HCT116 (cell line): ENCODE results near the gene TRIM24. TPM values are rescaled to one million over a fixed set of nuclear protein-coding genes. Genes with fewer than 3 reads are reported as not detected.

Experiments
- ATAC-seq: fragments of 200-7000 bp; cut with Tn5 transposase; 2 replicates; pipeline ENCODE4 v1.9.1; 2020; ENCODE audit warnings: mild to moderate bottlenecking, moderate library complexity
- BruUV-seq: library from RNA; stranded (reverse); fragments of 400-500 nt; replicated peaks from 2 replicates; lab custom pipeline; 2021; lab: Mats Ljungman, UMichigan
- CTCF ChIA-PET: fragments of 300-600 bp; sonication (Branson Sonifier 250); formaldehyde crosslinking; loops from one replicate; lab custom pipeline; 2021; ENCODE audit warnings: antibody characterized with exemption; lab: Charles Lee
- POLR2A ChIA-PET: fragments of 300-600, 350-600 bp; sonication (Branson Sonifier 250); formaldehyde crosslinking; loops from one replicate; lab custom pipeline; 2021; ENCODE audit warnings: antibody characterized with exemption; lab: Charles Lee
- RAD21 ChIA-PET, 2 experiments: fragments of 300-600 bp; sonication (Branson Sonifier 250); formaldehyde crosslinking; loops; one replicate each; lab custom pipeline; 2023; ENCODE audit warnings: low total read pairs in 2 of 2; ENCODE audit not compliant: uncharacterized antibody in 2 of 2, unreplicated experiment in 2 of 2, low non-redundant PET in 1 of 2; lab: Charles Lee
- DNase-seq: peaks from one replicate; pipeline ENCODE4 v3.0.0-alpha.2; 2010; ENCODE audit warnings: low read depth, low spot score
- H2AFZ ChIP-seq: fragments of 200-600 bp; shearing (Covaris generic), sonication (generic); 2 replicates; pipeline ENCODE4 v1.6.1; 2017; ENCODE audit warnings: low read depth, mixed run types, mixed read lengths, antibody characterized with exemption, low read length; ENCODE audit not compliant: poor library complexity, severe bottlenecking
- H3K27ac ChIP-seq: 2 replicates; pipeline ENCODE4 v1.5.1; 2012; ENCODE audit warnings: low read depth, low read length
- H3K27me3 ChIP-seq: fragments of 200-600 bp; sonication (generic); 2 replicates; pipeline ENCODE4 v1.6.1; 2016; ENCODE audit warnings: mixed run types, low read length, mixed read lengths; ENCODE audit not compliant: insufficient read depth
- H3K36me3 ChIP-seq, 2 experiments: fragments of 200-500 bp in 1 of 2; fragments of 200-600 bp in 1 of 2; sonication (Bioruptor generic) in 1 of 2; sonication (generic) in 1 of 2; 2 replicates each; pipeline versions ENCODE4 v1.5.1 to v1.6.1; 2014 to 2016; ENCODE audit warnings: low read length in 2 of 2, inconsistent platforms in 1 of 2, mixed read lengths in 1 of 2, mixed run types in 1 of 2; ENCODE audit not compliant: insufficient read depth in 2 of 2, control insufficient read depth in 1 of 2
- H3K4me1 ChIP-seq, 2 experiments: fragments of 200-600 bp in 1 of 2; sonication (generic) in 1 of 2; 2 replicates each; pipeline versions ENCODE4 v1.5.1 to v1.6.1; 2012 to 2017; ENCODE audit warnings: low read length in 2 of 2, inconsistent platforms in 1 of 2, mild to moderate bottlenecking in 1 of 2, mixed read lengths in 1 of 2, mixed run types in 1 of 2, moderate library complexity in 1 of 2; ENCODE audit not compliant: insufficient read depth in 2 of 2, control insufficient read depth in 1 of 2
- H3K4me2 ChIP-seq: fragments of 200-600 bp; sonication (generic); 2 replicates; pipeline ENCODE4 v1.6.1; 2017; ENCODE audit warnings: mixed run types, low read length, mixed read lengths
- H3K4me3 ChIP-seq, 2 experiments: fragments of 200-600 bp in 1 of 2; sonication (generic) in 1 of 2; replicated peaks in 1 of 2; 2 replicates each; pipeline ENCODE4 v1.5.1; 2011 to 2016; ENCODE audit warnings: low read length in 2 of 2, control low read depth in 1 of 2, low read depth in 1 of 2, mild to moderate bottlenecking in 1 of 2, mixed read lengths in 1 of 2, mixed run types in 1 of 2
- H3K79me2 ChIP-seq: fragments of 200-600 bp; sonication (generic); 2 replicates; pipeline ENCODE4 v1.6.1; 2017; ENCODE audit warnings: mild to moderate bottlenecking, mixed run types, low read length, moderate library complexity, mixed read lengths; ENCODE audit not compliant: insufficient read depth
- H3K9ac ChIP-seq: fragments of 200-600 bp; sonication (generic); 2 replicates; pipeline ENCODE4 v1.6.1; 2016; ENCODE audit warnings: low read length, mixed read lengths
- H3K9me2 ChIP-seq: fragments of 200-600 bp; sonication (generic), shearing (Covaris generic); 2 replicates; pipeline ENCODE4 v1.6.1; 2017; ENCODE audit warnings: mixed run types, mild to moderate bottlenecking, moderate library complexity; ENCODE audit not compliant: insufficient read depth
- H3K9me3 ChIP-seq, 2 experiments: fragments of 200-500 bp in 1 of 2; fragments of 200-600 bp in 1 of 2; sonication (Bioruptor generic) in 1 of 2; sonication (generic) in 1 of 2; 2 replicates each; pipeline ENCODE4 v1.6.1; 2014 to 2017; ENCODE audit warnings: low read length in 2 of 2, mixed read lengths in 2 of 2, inconsistent platforms in 1 of 2, low read depth in 1 of 2, mild to moderate bottlenecking in 1 of 2, mixed run types in 1 of 2, moderate library complexity in 1 of 2; ENCODE audit not compliant: control insufficient read depth in 1 of 2, insufficient read depth in 1 of 2
- H4K20me1 ChIP-seq: fragments of 200-600 bp; sonication (generic), shearing (Covaris generic); 2 replicates; pipeline ENCODE4 v1.6.1; 2017; ENCODE audit warnings: mixed run types, mild to moderate bottlenecking, moderate library complexity; ENCODE audit not compliant: insufficient read depth
- ATF3 ChIP-seq: IDR thresholded peaks from 2 replicates; pipeline ENCODE4 v1.6.1; 2012
- CEBPB ChIP-seq: IDR thresholded peaks from 2 replicates; pipeline ENCODE4 v1.6.1; 2012; ENCODE audit warnings: low read depth
- CTCF ChIP-seq, 3 experiments: fragments of 200-600 bp in 1 of 3; sonication (generic) in 1 of 3; IDR thresholded peaks in 2 of 3; conservative IDR thresholded peaks in 1 of 3; 2 replicates each; pipeline ENCODE4 v1.5.1; 2012 to 2017; ENCODE audit warnings: low read depth in 2 of 3, low read length in 2 of 3, antibody characterized with exemption in 1 of 3, borderline replicate concordance in 1 of 3, control low read depth in 1 of 3, mild to moderate bottlenecking in 1 of 3, mixed read lengths in 1 of 3, mixed run types in 1 of 3, moderate library complexity in 1 of 3; ENCODE audit not compliant: insufficient read depth in 1 of 3
- EGR1 ChIP-seq: IDR thresholded peaks from 2 replicates; pipeline ENCODE4 v1.6.1; 2012; ENCODE audit warnings: low read depth
- ELF1 ChIP-seq: IDR thresholded peaks from 2 replicates; pipeline ENCODE4 v1.6.1; 2012; ENCODE audit warnings: low read depth, borderline replicate concordance
- EZH2phosphoT487 ChIP-seq: fragments of 200-600 bp; IDR thresholded peaks from 2 replicates; pipeline ENCODE4 v1.6.1; 2018; ENCODE audit warnings: antibody characterized with exemption, borderline replicate concordance
- JUND ChIP-seq: IDR thresholded peaks from 2 replicates; pipeline ENCODE4 v1.6.1; 2012
- MAX ChIP-seq: IDR thresholded peaks from 2 replicates; pipeline ENCODE4 v1.6.1; 2012
- POLR2A ChIP-seq: IDR thresholded peaks from 2 replicates; pipeline ENCODE4 v1.7.0; 2011; ENCODE audit warnings: borderline replicate concordance; ENCODE audit not compliant: insufficient read depth, insufficient read length; ENCODE audit errors: extremely low read depth
- POLR2AphosphoS5 ChIP-seq: IDR thresholded peaks from 2 replicates; pipeline ENCODE4 v1.6.1; 2011; ENCODE audit warnings: mild to moderate bottlenecking, low read depth, low read length, moderate library complexity
- RAD21 ChIP-seq: IDR thresholded peaks from 2 replicates; pipeline ENCODE4 v1.6.1; 2012; ENCODE audit warnings: low read depth, mild to moderate bottlenecking
- REST ChIP-seq: IDR thresholded peaks from 2 replicates; pipeline ENCODE4 v1.6.1; 2012; ENCODE audit warnings: low read depth
- SIN3A ChIP-seq: IDR thresholded peaks from 2 replicates; pipeline ENCODE4 v1.6.1; 2012; ENCODE audit warnings: low read depth
- SP1 ChIP-seq: IDR thresholded peaks from 2 replicates; pipeline ENCODE4 v1.6.1; 2012; ENCODE audit warnings: low read depth
- SRF ChIP-seq: IDR thresholded peaks from 2 replicates; pipeline ENCODE4 v1.6.1; 2012; ENCODE audit warnings: low read depth
- TCF7L2 ChIP-seq: IDR thresholded peaks from 2 replicates; pipeline ENCODE4 v1.7.0; 2011; ENCODE audit warnings: borderline replicate concordance, inconsistent platforms; ENCODE audit not compliant: insufficient read depth, insufficient read length; ENCODE audit errors: extremely low read depth
- YY1 ChIP-seq: IDR thresholded peaks from 2 replicates; pipeline ENCODE4 v1.6.1; 2011; ENCODE audit warnings: low read length, low read depth, moderate library complexity, mild to moderate bottlenecking; ENCODE audit not compliant: insufficient replicate concordance; ENCODE audit errors: extremely low read depth
- ZBTB33 ChIP-seq: IDR thresholded peaks from 2 replicates; pipeline ENCODE4 v1.6.1; 2011; ENCODE audit warnings: mild to moderate bottlenecking, low read length, moderate library complexity; ENCODE audit not compliant: insufficient replicate concordance; ENCODE audit errors: extremely low read depth
- ZFX ChIP-seq: fragments of 450-650 bp; IDR thresholded peaks from 2 replicates; pipeline ENCODE4 v1.6.1; 2017
- intact Hi-C: fragments of 100-400 bp; cut with micrococcal nuclease; formaldehyde crosslinking; loops from 2 replicates; pipeline ENCODE4 v1.10.0; 2022
- total RNA-seq: library from RNA; stranded (reverse); gene quantifications from one replicate; pipeline ENCODE4 v1.2.1, GENCODE V29; 2021; ENCODE audit not compliant: unreplicated experiment

The TRIM24 gene
- total RNA-seq, 1 experiment from 2014 or later, result 12.8 TPM

- no peak for TF ChIP-seq EZH2phosphoT487
- TF ChIP-seq POLR2AphosphoS5, result no peak
- no peak for TF ChIP-seq JUND
- TF ChIP-seq EGR1, result no peak
- no peak for TF ChIP-seq ZBTB33
- no peak for TF ChIP-seq SRF
- TF ChIP-seq YY1, result no peak
- TF ChIP-seq REST, result no peak
- TF ChIP-seq POLR2A, result no peak
- no peak for TF ChIP-seq ATF3
- TF ChIP-seq CTCF (IDR thresholded peaks at IDR 0.05 in 2 of 3, conservative IDR thresholded peaks at IDR 0.05 in 1 of 3; ENCODE audit: borderline replicate concordance in 1 of 3, insufficient read depth in 1 of 3, low read depth in 2 of 3, low read length in 2 of 3), result no peak
- TF ChIP-seq SP1, result no peak
- TF ChIP-seq CEBPB, result no peak
- no peak for TF ChIP-seq SIN3A
- no peak for TF ChIP-seq ELF1
- no peak for TF ChIP-seq MAX
- TF ChIP-seq TCF7L2, result no peak
- TF ChIP-seq ZFX, result no peak
- no peak for TF ChIP-seq RAD21
- RAD21 ChIA-PET, result no interaction called here
- Histone ChIP-seq H3K4me2 (no peak overlapping the region), H3K9ac (no peak overlapping the region), H3K9me2 (no peaks in the 10 kb centered on the region), H3K27ac (no peak overlapping the region), H3K4me3 (no peak overlapping the region), H3K4me1 (no peaks in the 10 kb centered on the region), H3K9me3 (no peaks in the 10 kb centered on the region), H4K20me1 (no peaks in the 10 kb centered on the region), H3K27me3 (no peaks in the 10 kb centered on the region), H2AFZ (no peak overlapping the region), H3K36me3 (no peaks in the 10 kb centered on the region), H3K79me2 (no peaks in the 10 kb centered on the region)
- no TSS peak for BruUV-seq
- POLR2A ChIA-PET, result no interaction called here
- DNase-seq (no peak), ATAC-seq (no peak)
- CTCF ChIA-PET, result no interaction called here
- intact Hi-C loops, result no loop called here
These were observed 85.1 kb downstream of the TRIM24 start for GRCh38 chr7:138545123-138545522.
